Skeletal muscle tissue (tissue), 4 donors: Measurements from ENCODE around the gene FKBP1B. TPM values are rescaled to one million over a fixed set of nuclear protein-coding genes. Genes with fewer than 3 reads are reported as not detected.

Experiments
- H3K27ac ChIP-seq: one replicate; pipeline ENCODE4 v1.7.0; 2013; ENCODE audit warnings: mild to moderate bottlenecking, low read depth, low read length, inconsistent platforms
- H3K27me3 ChIP-seq, 3 donors: one replicate each; pipeline ENCODE4 v1.7.0; 2013; ENCODE audit warnings: low read length in 3 of 3; ENCODE audit not compliant: control insufficient read depth in 3 of 3, insufficient read depth in 3 of 3
- H3K36me3 ChIP-seq, 3 donors: one replicate each; pipeline ENCODE4 v1.7.0; 2013; ENCODE audit warnings: low read length in 3 of 3; ENCODE audit not compliant: control insufficient read depth in 3 of 3, insufficient read depth in 3 of 3
- H3K4me1 ChIP-seq, 3 donors: one replicate each; pipeline ENCODE4 v1.7.0; 2013; ENCODE audit warnings: low read length in 3 of 3, mild to moderate bottlenecking in 3 of 3; ENCODE audit not compliant: control insufficient read depth in 3 of 3, insufficient read depth in 3 of 3
- H3K4me3 ChIP-seq, 3 donors: one replicate each; pipeline ENCODE4 v1.7.0; 2013; ENCODE audit warnings: low read length in 3 of 3
- H3K9ac ChIP-seq, 3 donors: one replicate each; pipeline ENCODE4 v1.7.0; 2013; ENCODE audit warnings: low read length in 3 of 3, mild to moderate bottlenecking in 3 of 3, moderate library complexity in 2 of 3, low read depth in 1 of 3
- H3K9me3 ChIP-seq, 3 donors: one replicate each; pipeline ENCODE4 v1.7.0; 2013; ENCODE audit warnings: low read length in 3 of 3; ENCODE audit not compliant: control insufficient read depth in 3 of 3
- total RNA-seq: library from RNA; depleted of rRNA; stranded (reverse); fragments of >200 nt; gene quantifications from one replicate; pipeline ENCODE4 v1.2.3, GENCODE V29; 2014
- donor health status: Osteomylitis.

Gene FKBP1B
- total RNA-seq: 1.6 TPM

- Histone ChIP-seq H3K4me1 (peaks cover 9 to 22% (median 21%) of the 10 kb centered on the region in 3 donors), H3K27ac (no peak within 1 kb of the TSS), H3K9me3 (no peaks in the 10 kb centered on the region), H3K9ac (peak within 1 kb of the TSS in 2 of 3 donors; percentile 64 to 75), H3K4me3 (peak within 1 kb of the TSS; percentile 67 to 75 (median 71)), H3K27me3 (peaks cover 0 to 11% (median 5%) of the 10 kb centered on the region in 3 donors), H3K36me3 (no peaks in the 10 kb centered on the region)
Measured at GRCh38 chr2:24049485-24050021, at the start of gene FKBP1B. FKBP1B (plus strand) TSS chr2:24049741; CDS start chr2:24049850, 109 bp downstream.

DNA sequence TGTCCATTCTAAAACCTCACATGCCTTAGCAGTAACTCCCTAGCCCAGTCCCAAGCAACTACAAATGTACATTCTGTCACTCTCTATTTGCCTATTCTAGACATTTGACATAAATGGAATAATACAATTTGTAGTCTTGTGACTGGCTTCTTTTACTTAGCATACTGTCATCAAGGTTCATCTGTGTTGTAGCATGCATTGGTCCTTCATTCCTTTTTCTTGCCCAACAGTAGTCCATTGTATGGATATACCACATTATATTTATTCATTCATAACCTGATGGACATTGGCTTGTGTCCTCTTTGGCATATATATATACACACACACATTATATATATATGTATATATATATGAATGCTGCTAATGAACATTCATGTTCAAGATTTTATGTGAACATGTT, 41.8 kb upstream of the FKBP1B start:
- no peaks in the 10 kb centered on the region for H3K9me3 ChIP-seq
- H3K36me3 ChIP-seq: peaks cover 0 to 2% (median 0%) of the 10 kb centered on the region in 3 donors
- peaks cover 27 to 30% (median 28%) of the 10 kb centered on the region in 3 donors for H3K27me3 ChIP-seq
- no peak overlapping the region for H3K9ac ChIP-seq
- H3K4me3 ChIP-seq: no peak overlapping the region
- peaks cover 8 to 12% (median 9%) of the 10 kb centered on the region in 3 donors for H3K4me1 ChIP-seq
- H3K27ac ChIP-seq: no peak overlapping the region

GRCh38 chr2:24008672-24009366, 40.7 kb upstream of the FKBP1B start:
- H3K4me3 ChIP-seq: no peak overlapping the region
- no peaks in the 10 kb centered on the region for H3K36me3 ChIP-seq
- H3K9ac ChIP-seq: no peak overlapping the region
- peaks cover 27 to 36% (median 28%) of the 10 kb centered on the region in 3 donors for H3K27me3 ChIP-seq
- no peaks in the 10 kb centered on the region for H3K9me3 ChIP-seq
- no peak overlapping the region for H3K27ac ChIP-seq
- H3K4me1 ChIP-seq: peaks cover 8 to 12% (median 9%) of the 10 kb centered on the region in 3 donors

- Histone ChIP-seq H3K27ac (no peak overlapping the region), H3K9me3 (no peaks in the 10 kb centered on the region), H3K36me3 (no peaks in the 10 kb centered on the region), H3K27me3 (peaks cover 27 to 36% (median 28%) of the 10 kb centered on the region in 3 donors), H3K9ac (peak overlapping the region in 1 of 3 donors; percentile 45), H3K4me3 (peak overlapping the region in 2 of 3 donors; percentile 32 to 48), H3K4me1 (peaks cover 8 to 12% (median 9%) of the 10 kb centered on the region in 3 donors)
Measured at GRCh38 chr2:24009367-24009679, 40.2 kb upstream of the FKBP1B start.

GRCh38 chr2:24009680-24010476, 39.7 kb upstream of the FKBP1B start, which contains the start of gene MFSD2B:
MFSD2B (plus strand) TSS chr2:24010085; CDS start chr2:24010097, 12 bp downstream.
- H3K9ac ChIP-seq: peak within 1 kb of the TSS in 2 of 3 donors; percentile 14 to 45
- peaks cover 8 to 12% (median 9%) of the 10 kb centered on the region in 3 donors for H3K4me1 ChIP-seq
- H3K9me3 ChIP-seq: no peaks in the 10 kb centered on the region
- peak within 1 kb of the TSS; percentile 32 to 48 (median 35) for H3K4me3 ChIP-seq
- H3K27ac ChIP-seq: no peak within 1 kb of the TSS
- H3K36me3 ChIP-seq: no peaks in the 10 kb centered on the region
- H3K27me3 ChIP-seq: peaks cover 27 to 36% (median 28%) of the 10 kb centered on the region in 3 donors

DNA sequence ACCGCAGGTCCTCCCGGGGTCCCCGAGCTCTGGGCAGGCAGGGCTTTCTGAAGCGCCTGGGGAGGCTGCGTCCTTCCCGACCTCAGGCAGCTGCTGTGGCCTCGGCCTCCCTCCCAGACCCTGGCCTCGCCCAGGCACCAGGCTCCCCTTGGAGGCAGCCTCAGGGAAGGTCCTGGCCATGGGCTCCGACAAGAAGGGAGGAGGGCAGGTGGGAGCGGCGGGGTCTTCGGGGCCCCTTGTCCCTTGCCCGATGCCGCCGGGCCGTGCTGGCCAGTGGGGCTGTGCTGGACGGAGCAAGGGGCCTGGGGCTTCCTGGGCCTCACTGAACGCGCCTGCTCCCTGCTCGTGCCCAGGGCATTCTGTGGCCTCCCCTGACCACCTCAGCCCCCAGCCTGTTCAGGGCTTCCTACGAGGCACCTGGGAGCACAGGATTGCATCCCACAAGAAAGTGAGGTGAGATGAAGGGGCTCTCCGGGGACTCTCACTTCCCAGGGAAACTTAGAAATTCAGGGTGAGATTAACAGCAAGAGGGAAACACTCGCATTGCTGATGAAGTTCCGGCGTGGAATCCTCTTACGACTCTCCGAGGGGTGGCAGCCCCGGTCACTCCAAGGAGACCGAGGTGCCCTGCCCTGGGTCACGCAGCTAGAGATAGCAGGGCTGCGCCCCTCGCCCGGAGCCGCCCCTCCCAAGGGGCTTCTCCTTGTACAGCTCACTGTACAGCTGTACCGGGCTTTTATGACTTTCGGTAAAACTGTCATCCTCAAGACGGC, 38.9 kb upstream of the FKBP1B start:
- Histone ChIP-seq H3K27me3 (peaks cover 27 to 36% (median 28%) of the 10 kb centered on the region in 3 donors), H3K36me3 (no peaks in the 10 kb centered on the region), H3K27ac (no peak overlapping the region), H3K4me3 (peak overlapping the region in 2 of 3 donors; percentile 32 to 35), H3K9ac (no peak overlapping the region), H3K9me3 (no peaks in the 10 kb centered on the region), H3K4me1 (peaks cover 8 to 12% (median 9%) of the 10 kb centered on the region in 3 donors)

DNA sequence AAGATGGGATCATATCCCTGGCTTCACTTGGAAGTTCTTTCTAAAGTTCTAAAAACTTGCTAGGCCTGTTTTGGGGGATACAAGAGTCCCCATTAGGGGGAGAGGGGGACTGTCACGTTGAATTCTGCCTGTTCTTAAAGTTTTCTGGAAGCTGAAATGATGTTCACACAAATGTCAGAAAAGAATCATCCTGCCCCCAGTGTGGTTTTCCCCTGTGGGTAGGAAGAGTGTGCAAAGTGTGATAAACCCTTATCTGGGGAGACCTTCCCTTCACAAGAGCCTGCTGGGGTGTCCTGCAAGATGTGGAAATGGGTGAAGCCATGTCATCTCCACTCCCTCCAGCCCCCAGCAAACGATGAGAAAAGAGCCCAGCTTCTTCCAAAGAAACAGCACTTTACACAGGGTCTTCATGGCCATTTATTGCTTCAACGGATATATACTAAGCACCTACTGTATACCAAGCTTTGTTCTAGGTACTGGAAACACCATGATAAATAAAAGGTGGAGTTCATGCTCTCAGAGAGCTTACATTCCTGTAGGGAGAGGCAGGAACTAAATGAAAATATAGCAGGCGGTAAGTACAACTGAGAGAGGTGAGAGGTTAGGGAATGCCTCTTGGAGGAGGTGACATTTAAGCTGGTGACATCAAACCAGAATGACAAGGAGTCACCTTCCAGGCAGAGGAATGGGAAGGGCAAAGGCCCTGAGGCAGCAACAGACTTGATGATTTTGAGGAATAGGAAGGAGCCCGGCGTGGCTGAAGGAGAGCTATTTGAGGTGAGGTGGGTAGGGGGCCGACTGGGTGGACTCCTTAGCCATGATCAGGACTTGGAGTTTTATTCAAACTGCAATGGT, 38.1 kb upstream of the FKBP1B start:
- H3K27ac ChIP-seq: no peak overlapping the region
- peaks cover 8 to 12% (median 9%) of the 10 kb centered on the region in 3 donors for H3K4me1 ChIP-seq
- no peaks in the 10 kb centered on the region for H3K36me3 ChIP-seq
- no peak overlapping the region for H3K9ac ChIP-seq
- no peaks in the 10 kb centered on the region for H3K9me3 ChIP-seq
- H3K4me3 ChIP-seq: no peak overlapping the region
- peaks cover 27 to 36% (median 28%) of the 10 kb centered on the region in 3 donors for H3K27me3 ChIP-seq

DNA sequence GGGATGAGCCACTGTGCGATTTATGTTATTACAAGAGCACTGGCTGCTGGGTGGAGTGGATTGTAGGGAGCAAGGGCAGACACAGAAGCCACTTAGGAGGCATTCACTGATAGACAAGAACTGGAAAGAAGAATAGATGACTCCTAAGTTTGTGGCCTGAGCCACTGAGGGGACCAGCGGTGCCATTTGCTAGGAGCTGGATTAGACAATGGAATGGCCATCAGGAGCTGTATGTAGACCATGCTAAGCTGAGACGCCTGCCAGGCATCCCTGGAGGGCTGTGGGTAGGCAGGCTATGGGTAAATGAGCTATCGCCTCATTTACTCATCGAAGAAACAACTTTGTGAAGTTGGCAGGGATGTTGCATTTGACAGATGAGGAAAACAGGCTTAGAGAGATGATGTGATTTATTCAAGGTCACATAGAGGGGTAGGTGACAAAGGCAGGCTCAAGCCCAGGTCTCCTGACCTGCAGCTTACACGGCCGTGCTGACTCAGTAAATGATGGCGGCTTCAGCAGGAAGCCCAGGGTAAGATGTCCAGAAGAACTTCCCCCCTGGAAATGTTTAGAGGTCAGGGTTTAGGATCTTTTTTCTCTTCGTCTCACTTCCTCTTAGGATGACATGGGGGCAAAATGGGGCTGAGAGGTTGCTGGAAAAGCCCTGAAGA, 36.9 kb upstream of the FKBP1B start:
- H3K27me3 ChIP-seq: peaks cover 27 to 36% (median 28%) of the 10 kb centered on the region in 3 donors

More for the DNA sequence above, 36.9 kb upstream of the FKBP1B start:
- Histone ChIP-seq H3K27ac (no peak overlapping the region), H3K9me3 (no peaks in the 10 kb centered on the region), H3K9ac (no peak overlapping the region), H3K4me3 (no peak overlapping the region), H3K36me3 (no peaks in the 10 kb centered on the region), H3K4me1 (peaks cover 8 to 12% (median 9%) of the 10 kb centered on the region in 3 donors)
